CD14-positive monocyte (primary cell): ENCODE measurements around the gene PANK1. TPM values are rescaled to one million over a fixed set of nuclear protein-coding genes. Genes with fewer than 3 reads are reported as not detected.
A peak's percentile ranks its signal among the peaks of the same experiment; 100 is the strongest.

Experiments used
- DNase-seq, 3 donors: peaks; one replicate each; pipeline ENCODE4 v3.0.0-alpha.2; 2011 to 2022
- H2AFZ ChIP-seq: 2 replicates; pipeline ENCODE4 v1.6.0; 2012; ENCODE audit warnings: mild to moderate bottlenecking, low read depth, low read length, inconsistent platforms; ENCODE audit not compliant: insufficient read depth, poor library complexity, severe bottlenecking
- H3K27ac ChIP-seq, 2 donors: 1 replicate in 1 of 2; 2 replicates in 1 of 2; pipeline ENCODE4 v1.5.1; 2012 to 2013; ENCODE audit warnings: low read length in 2 of 2, control low read depth in 1 of 2, inconsistent platforms in 1 of 2, low read depth in 1 of 2, mild to moderate bottlenecking in 1 of 2
- H3K27me3 ChIP-seq, 2 donors: one replicate each; pipeline versions ENCODE4 v1.6.0 to v1.6.1; 2011 to 2013; ENCODE audit warnings: low read length in 2 of 2; ENCODE audit not compliant: control insufficient read depth in 2 of 2, insufficient read depth in 2 of 2
- H3K36me3 ChIP-seq, 2 donors: replicated peaks in 1 of 2; 1 replicate in 1 of 2; 2 replicates in 1 of 2; pipeline versions ENCODE4 v1.5.1 to v1.6.1; 2012 to 2013; ENCODE audit warnings: low read length in 2 of 2, control low read depth in 1 of 2, inconsistent platforms in 1 of 2, mild to moderate bottlenecking in 1 of 2; ENCODE audit not compliant: insufficient read depth in 2 of 2, control insufficient read depth in 1 of 2
- H3K4me1 ChIP-seq, 2 donors: 1 replicate in 1 of 2; 2 replicates in 1 of 2; pipeline versions ENCODE4 v1.5.1 to v1.6.1; 2012 to 2013; ENCODE audit warnings: low read length in 2 of 2, control low read depth in 1 of 2, inconsistent platforms in 1 of 2, mild to moderate bottlenecking in 1 of 2, moderate library complexity in 1 of 2; ENCODE audit not compliant: insufficient read depth in 2 of 2, control insufficient read depth in 1 of 2
- H3K4me2 ChIP-seq: replicated peaks from 2 replicates; pipeline ENCODE3; 2012; ENCODE audit warnings: low read length, moderate library complexity, mild to moderate bottlenecking; ENCODE audit not compliant: poor library complexity, severe bottlenecking; ENCODE audit errors: extremely low read depth
- H3K4me3 ChIP-seq, 3 experiments: fragments of 200-600 bp in 1 of 3; sonication (generic) in 1 of 3; replicated peaks in 1 of 3; 1 replicate in 2 of 3; 2 replicates in 1 of 3; pipeline ENCODE4 v1.5.1; 2011 to 2013; ENCODE audit warnings: low read length in 3 of 3, mild to moderate bottlenecking in 3 of 3, control low read depth in 2 of 3, low read depth in 2 of 3, inconsistent platforms in 1 of 3, moderate library complexity in 1 of 3
- H3K79me2 ChIP-seq: 2 replicates; pipeline ENCODE4 v1.6.0; 2012; ENCODE audit warnings: mild to moderate bottlenecking, control low read depth, inconsistent platforms, low read length, moderate library complexity; ENCODE audit not compliant: insufficient read depth
- H3K9ac ChIP-seq: 2 replicates; pipeline ENCODE4 v1.6.0; 2017; ENCODE audit warnings: low read length, mild to moderate bottlenecking; ENCODE audit not compliant: insufficient read depth, poor library complexity, severe bottlenecking
- H3K9me3 ChIP-seq, 2 donors: replicated peaks in 1 of 2; 1 replicate in 1 of 2; 2 replicates in 1 of 2; pipeline versions ENCODE4 v1.5.1 to v1.6.1; 2012 to 2013; ENCODE audit warnings: low read length in 2 of 2, control low read depth in 1 of 2; ENCODE audit not compliant: control insufficient read depth in 1 of 2, insufficient read depth in 1 of 2
- H4K20me1 ChIP-seq: 2 replicates; pipeline ENCODE4 v1.6.0; 2012; ENCODE audit warnings: mild to moderate bottlenecking, low read length, control low read depth, moderate library complexity; ENCODE audit not compliant: insufficient read depth
- H3K27ac Mint-ChIP-seq, 7 donors: one replicate each; pipeline ENCODE4 v1.8.0; 2020; ENCODE audit warnings: mild to moderate bottlenecking in 7 of 7, mixed read lengths in 7 of 7, moderate library complexity in 6 of 7, inconsistent platforms in 2 of 7
- H3K27me3 Mint-ChIP-seq, 3 donors: one replicate each; pipeline ENCODE4 v1.8.0; 2021 to 2022; ENCODE audit warnings: low read depth in 3 of 3, mild to moderate bottlenecking in 3 of 3, mixed read lengths in 3 of 3, moderate library complexity in 3 of 3, inconsistent platforms in 1 of 3
- H3K36me3 Mint-ChIP-seq, 2 donors: one replicate each; pipeline ENCODE4 v1.8.0; 2020; ENCODE audit warnings: mixed read lengths in 2 of 2, inconsistent platforms in 1 of 2, mild to moderate bottlenecking in 1 of 2
- H3K4me1 Mint-ChIP-seq: one replicate; pipeline ENCODE4 v1.8.0; 2020; ENCODE audit warnings: mild to moderate bottlenecking, mixed read lengths
- H3K4me3 Mint-ChIP-seq, 2 donors: one replicate each; pipeline ENCODE4 v1.8.0; 2020; ENCODE audit warnings: mild to moderate bottlenecking in 2 of 2, mixed read lengths in 2 of 2, moderate library complexity in 1 of 2
- H3K9me3 Mint-ChIP-seq, 7 donors: one replicate each; pipeline ENCODE4 v1.8.0; 2020 to 2022; ENCODE audit warnings: mixed read lengths in 7 of 7, mild to moderate bottlenecking in 6 of 7, moderate library complexity in 6 of 7, inconsistent platforms in 2 of 7
- CTCF ChIP-seq: fragments of 200-600 bp; IDR thresholded peaks from one replicate; pipeline ENCODE4 v1.8.0; 2022; ENCODE audit warnings: antibody characterized with exemption, mild to moderate bottlenecking
- whole genome bisulfite sequencing: methylation state at CpG from one replicate; pipeline ENCODE4 v1.1.5; 2013; ENCODE audit warnings: missing lambda C conversion rate; ENCODE audit not compliant: insufficient coverage; 5-methylcytosine and 5-hydroxymethylcytosine counted together
- intact Hi-C, 2 donors: fragments of 100-400 bp; cut with micrococcal nuclease; formaldehyde crosslinking; loops; one replicate each; pipeline versions ENCODE4 v1.15.0 to v1.15.1; 2023
- polyA plus RNA-seq, 3 donors: library from polyadenylated mRNA; depleted of rRNA in 1 of 3; unstranded in 2 of 3; stranded (reverse) in 1 of 3; fragments of 300-500 nt in 2 of 3; fragments of >200 nt in 1 of 3; fragmentation: Illumina TruSeq in 2 of 3; gene quantifications; 1 replicate in 2 of 3; 2 replicates in 1 of 3; pipeline ENCODE4 v1.2.3, GENCODE V29; 2012 to 2021

The PANK1 gene
- polyA plus RNA-seq, 3 donors, result 0.31 to 0.67 (median 0.61) TPM

GRCh38 chr10:89643431-89643811 is 1.6 kb downstream of the PANK1 start:
- H3K79me2 ChIP-seq, result peaks cover 9% of the 10 kb centered on the region
- DNase-seq, result no peak
- H2AFZ ChIP-seq, result peak overlapping the region; percentile 93
- peak overlapping the region; percentile 90 for H3K4me2 ChIP-seq
- no peaks in the 10 kb centered on the region for H3K9me3 ChIP-seq
- H3K36me3 Mint-ChIP-seq, result peaks cover 0 to 5% of the 10 kb centered on the region in 2 donors
- no peak for TF ChIP-seq CTCF
- peaks cover 0 to 2% (median 0%) of the 10 kb centered on the region in 7 donors for H3K9me3 Mint-ChIP-seq
- no peak overlapping the region for H3K4me3 Mint-ChIP-seq
- H4K20me1 ChIP-seq, result no peaks in the 10 kb centered on the region
- WGBS, result no CpG with 5 or more reads among the region's 2 CpGs
- H3K27ac Mint-ChIP-seq, result no peak overlapping the region
- H3K4me1 Mint-ChIP-seq, result peaks cover 10% of the 10 kb centered on the region
- H3K4me1 ChIP-seq, result peaks cover 12 to 31% of the 10 kb centered on the region in 2 donors
- peak overlapping the region; percentile 65 to 91 (median 84) for H3K4me3 ChIP-seq
- no peak overlapping the region for H3K9ac ChIP-seq
- no peak overlapping the region for H3K27ac ChIP-seq
- no peaks in the 10 kb centered on the region for H3K36me3 ChIP-seq
- H3K27me3 ChIP-seq, result no peaks in the 10 kb centered on the region
- intact Hi-C loops, result loop anchor here (5.0 to 10.0 kb wide), 2 partner anchors 59 to 61 kb away; partner anchors contain the start of gene KIF20B (in 2 of the 2)
- peaks cover 2 to 4% (median 2%) of the 10 kb centered on the region in 3 donors for H3K27me3 Mint-ChIP-seq

GRCh38 chr10:89642193-89642592 is 2.8 kb downstream of the PANK1 start:
- no peak for DNase-seq
- Histone ChIP-seq H3K27ac (no peak overlapping the region), H4K20me1 (no peaks in the 10 kb centered on the region), H3K4me1 (peaks cover 15 to 35% of the 10 kb centered on the region in 2 donors), H3K4me2 (no peak overlapping the region), H3K9ac (no peak overlapping the region), H3K4me3 (no peak overlapping the region), H3K27me3 (no peaks in the 10 kb centered on the region), H2AFZ (no peak overlapping the region), H3K9me3 (no peaks in the 10 kb centered on the region), H3K79me2 (peaks cover 9% of the 10 kb centered on the region), H3K36me3 (no peaks in the 10 kb centered on the region)
- H3K9me3 Mint-ChIP-seq, result peaks cover 0 to 2% (median 0%) of the 10 kb centered on the region in 7 donors
- H3K4me3 Mint-ChIP-seq, result no peak overlapping the region
- peaks cover 2 to 5% of the 10 kb centered on the region in 2 donors for H3K36me3 Mint-ChIP-seq
- no CpG with 5 or more reads among the region's 3 CpGs for WGBS
- peaks cover 2 to 4% (median 2%) of the 10 kb centered on the region in 3 donors for H3K27me3 Mint-ChIP-seq
- H3K4me1 Mint-ChIP-seq, result peaks cover 12% of the 10 kb centered on the region
- H3K27ac Mint-ChIP-seq, result no peak overlapping the region
- TF ChIP-seq CTCF, result no peak
- intact Hi-C loops, result loop anchor here (5.0 to 10.0 kb wide), 2 partner anchors 60 to 63 kb away; partner anchors contain the start of gene KIF20B (in 2 of the 2)
